Iris pigment epithelial cell (primary cell): ENCODE results near the gene ITSN1.

Source experiments
- DNase-seq: peaks from one replicate; pipeline ENCODE4 v3.0.0-alpha.2; 2011; ENCODE audit warnings: low read depth

The ITSN1 gene

GRCh38 chr21:33811167-33812010 is 169.1 kb downstream of the ITSN1 start:
- no peak for DNase-seq

- DNase-seq = no peak
Observed at GRCh38 chr21:33813832-33814365, 171.6 kb downstream of the ITSN1 start.

- DNase-seq = no peak
Observed at GRCh38 chr21:33815143-33815707, 172.9 kb downstream of the ITSN1 start.

GRCh38 chr21:33816174-33816573 is 173.9 kb downstream of the ITSN1 start:
- DNase-seq = no peak

- DNase-seq = no peak
Observed at GRCh38 chr21:33817138-33817537, 174.8 kb downstream of the ITSN1 start.

GRCh38 chr21:33817663-33818451 is 175.6 kb downstream of the ITSN1 start:
- DNase-seq = peak; percentile 70

- no peak for DNase-seq
Observed at GRCh38 chr21:33820230-33820770, 178.0 kb downstream of the ITSN1 start.

- DNase-seq = no peak
Observed at GRCh38 chr21:33820798-33821197, 178.5 kb downstream of the ITSN1 start.

- DNase-seq = no peak
Observed at GRCh38 chr21:33821503-33822322, 179.4 kb downstream of the ITSN1 start.

- no peak for DNase-seq
Observed at GRCh38 chr21:33824156-33824941, 182.0 kb downstream of the ITSN1 start.

- no peak for DNase-seq
Observed at GRCh38 chr21:33825419-33825818, 183.1 kb downstream of the ITSN1 start.

- DNase-seq = peak; percentile 62
Observed at GRCh38 chr21:33825915-33826314, 183.6 kb downstream of the ITSN1 start.

- no peak for DNase-seq
Observed at GRCh38 chr21:33828083-33828482, 185.8 kb downstream of the ITSN1 start.

GRCh38 chr21:33828577-33828976 is 186.3 kb downstream of the ITSN1 start:
- no peak for DNase-seq

GRCh38 chr21:33829844-33830243 is 187.5 kb downstream of the ITSN1 start:
- no peak for DNase-seq

- no peak for DNase-seq
Observed at GRCh38 chr21:33831962-33832659, 189.8 kb downstream of the ITSN1 start.

- DNase-seq = no peak
Observed at GRCh38 chr21:33834801-33835500, 192.7 kb downstream of the ITSN1 start.

- no peak for DNase-seq
Observed at GRCh38 chr21:33835920-33836319, 193.6 kb downstream of the ITSN1 start.

- no peak for DNase-seq
Observed at GRCh38 chr21:33836408-33836807, 194.1 kb downstream of the ITSN1 start.
